GM10266 (cell line): ENCODE measurements around the gene FAM240A.

ENCODE experiments used
- DNase-seq: peaks from one replicate; pipeline ENCODE4 v3.0.0; 2012; ENCODE audit errors: extremely low spot score
- CTCF ChIP-seq: IDR thresholded peaks from 2 replicates; pipeline ENCODE4 v1.5.1; 2012; ENCODE audit warnings: mild to moderate bottlenecking, low read depth; ENCODE audit not compliant: control insufficient read depth, insufficient read depth; ENCODE audit errors: missing control alignments

Gene FAM240A

GRCh38 chr3:46629551-46630517, 17.5 kb downstream of the FAM240A start:
- TF ChIP-seq CTCF: peak; percentile 99
- DNase-seq: peak; percentile 78

GRCh38 chr3:46632792-46633191, 20.5 kb downstream of the FAM240A start:
- no peak for TF ChIP-seq CTCF

GRCh38 chr3:46634856-46635255, 22.5 kb downstream of the FAM240A start:
- no peak for TF ChIP-seq CTCF
- DNase-seq: no peak

More at GRCh38 chr3:46632792-46633191, 20.5 kb downstream of the FAM240A start:
- no peak for DNase-seq

- no peak for DNase-seq
- no peak for TF ChIP-seq CTCF
These were observed 26.9 kb downstream of the FAM240A start for GRCh38 chr3:46639221-46639620.

- no peak for TF ChIP-seq CTCF
- DNase-seq: no peak
These were observed 28.6 kb downstream of the FAM240A start for GRCh38 chr3:46640927-46641326.

- DNase-seq: no peak
- TF ChIP-seq CTCF: no peak
These were observed 30.6 kb downstream of the FAM240A start for GRCh38 chr3:46642971-46643370.

GRCh38 chr3:46643701-46644100, 31.4 kb downstream of the FAM240A start:
- DNase-seq: no peak
- no peak for TF ChIP-seq CTCF
